Measurements from ENCODE around the gene CAPRIN1. TPM values are rescaled to one million over a fixed set of nuclear protein-coding genes. Genes with fewer than 3 reads are reported as not detected.

Gene CAPRIN1
- total RNA-seq, 1 experiment from 2014 or later, result 224 TPM

- Histone ChIP-seq H3K4me1 (ENCODE audit: insufficient read depth, low read length) (no peaks in the 10 kb centered on the region), H3K27me3 (ENCODE audit: low read length) (no peaks in the 10 kb centered on the region), H3K9ac (ENCODE audit: low read length) (no peak overlapping the region), H4K20me1 (ENCODE audit: low read length) (no peaks in the 10 kb centered on the region), H3K9me2 (replicated peaks; ENCODE audit: low read length) (no peaks in the 10 kb centered on the region), H3K4me3 (ENCODE audit: low read length) (no peak overlapping the region), H3K79me2 (ENCODE audit: low read length) (no peaks in the 10 kb centered on the region), H3K4me2 (ENCODE audit: low read length) (no peak overlapping the region), H3F3A (ENCODE audit: low read length, unreplicated experiment) (no peaks in the 10 kb centered on the region), H3K9me3 (ENCODE audit: low read length) (no peaks in the 10 kb centered on the region), H2AFZ (ENCODE audit: low read length) (no peak overlapping the region), H3K27ac (ENCODE audit: low read length) (no peak overlapping the region), H3K36me3 (ENCODE audit: low read depth, low read length) (no peaks in the 10 kb centered on the region)
- ChIA-PET POLR2A (ENCODE audit: unreplicated experiment) (interaction anchor here (0.5 kb wide), 1 partner anchor 30 kb away, joined by 4 read pairs; no protein-coding TSS in a partner anchor), CTCF (no interaction called here)
- intact Hi-C loops (cut with micrococcal nuclease), result no loop called here
- DNase-seq (no peak), ATAC-seq (no peak)
- BruUV-seq (replicated peaks), result no TSS peak
- no peak for TF ChIP-seq EZH2phosphoT487 (IDR thresholded peaks at IDR 0.05; ENCODE audit: borderline replicate concordance, low read length)
- TF ChIP-seq EZH2 (IDR thresholded peaks at IDR 0.05; ENCODE audit: low read length, unreplicated experiment), result no peak
- TF ChIP-seq CTCF (conservative IDR thresholded peaks at IDR 0.05; ENCODE audit: low read depth, low read length), result no peak
Observed at GRCh38 chr11:34027516-34028408, 23.8 kb upstream of the CAPRIN1 start.

- H3K4me1 ChIP-seq (ENCODE audit: insufficient read depth, low read length), result no peaks in the 10 kb centered on the region
- intact Hi-C loops (cut with micrococcal nuclease), result no loop called here
- no peaks in the 10 kb centered on the region for H3F3A ChIP-seq (ENCODE audit: low read length, unreplicated experiment)
- no peaks in the 10 kb centered on the region for H3K36me3 ChIP-seq (ENCODE audit: low read depth, low read length)
- no peaks in the 10 kb centered on the region for H4K20me1 ChIP-seq (ENCODE audit: low read length)
- H3K4me3 ChIP-seq (ENCODE audit: low read length), result no peak overlapping the region
- ChIA-PET CTCF (no interaction called here), POLR2A (ENCODE audit: unreplicated experiment) (interaction anchor here (0.5 kb wide), 1 partner anchor 30 kb away, joined by 4 read pairs; no protein-coding TSS in a partner anchor)
- TF ChIP-seq EZH2phosphoT487 (IDR thresholded peaks at IDR 0.05; ENCODE audit: borderline replicate concordance, low read length) (no peak), EZH2 (IDR thresholded peaks at IDR 0.05; ENCODE audit: low read length, unreplicated experiment) (no peak), CTCF (conservative IDR thresholded peaks at IDR 0.05; ENCODE audit: low read depth, low read length) (no peak)
- no peak overlapping the region for H2AFZ ChIP-seq (ENCODE audit: low read length)
- no peak for DNase-seq
- BruUV-seq (replicated peaks), result no TSS peak
- H3K27ac ChIP-seq (ENCODE audit: low read length), result no peak overlapping the region
- no peak overlapping the region for H3K4me2 ChIP-seq (ENCODE audit: low read length)
- no peaks in the 10 kb centered on the region for H3K9me2 ChIP-seq (replicated peaks; ENCODE audit: low read length)
- H3K9me3 ChIP-seq (ENCODE audit: low read length), result no peaks in the 10 kb centered on the region
- ATAC-seq, result no peak
- H3K27me3 ChIP-seq (ENCODE audit: low read length), result no peaks in the 10 kb centered on the region
- H3K9ac ChIP-seq (ENCODE audit: low read length), result no peak overlapping the region
- no peaks in the 10 kb centered on the region for H3K79me2 ChIP-seq (ENCODE audit: low read length)
Observed at GRCh38 chr11:34028425-34028824, 23.1 kb upstream of the CAPRIN1 start.

DNA sequence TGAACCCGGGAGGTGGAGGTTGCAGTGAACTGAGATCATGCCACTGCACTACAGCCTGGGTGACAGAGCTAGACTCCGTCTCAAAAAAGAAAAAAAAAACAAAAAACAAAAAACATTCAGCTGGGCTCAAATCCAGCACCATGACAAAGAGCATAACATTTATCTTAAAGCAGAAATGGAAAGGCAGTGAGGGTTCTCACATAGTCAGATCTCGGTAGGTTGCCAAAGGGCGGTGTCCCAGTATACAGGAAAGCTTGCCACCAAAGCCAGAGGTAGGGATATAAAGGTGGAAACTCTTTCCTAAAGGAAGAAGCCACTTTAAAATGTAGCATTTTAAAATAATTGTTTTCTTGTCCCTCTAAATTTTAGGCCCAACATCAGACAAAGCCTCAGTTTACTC lies 22.4 kb upstream of the CAPRIN1 start:
- H3K79me2 ChIP-seq (ENCODE audit: low read length), result no peaks in the 10 kb centered on the region
- no peak overlapping the region for H3K27ac ChIP-seq (ENCODE audit: low read length)
- H4K20me1 ChIP-seq (ENCODE audit: low read length), result no peaks in the 10 kb centered on the region
- POLR2A ChIA-PET (ENCODE audit: unreplicated experiment), result interaction anchor here (0.6 kb wide), 1 partner anchor 87 kb away, joined by 5 read pairs; no protein-coding TSS in a partner anchor
- intact Hi-C loops (cut with micrococcal nuclease), result no loop called here
- CTCF ChIA-PET, result no interaction called here
- H3K36me3 ChIP-seq (ENCODE audit: low read depth, low read length), result no peaks in the 10 kb centered on the region
- DNase-seq (no peak), ATAC-seq (no peak)
- H2AFZ ChIP-seq (ENCODE audit: low read length), result no peak overlapping the region
- H3K9me2 ChIP-seq (replicated peaks; ENCODE audit: low read length), result no peaks in the 10 kb centered on the region
- H3K4me3 ChIP-seq (ENCODE audit: low read length), result no peak overlapping the region
- no peaks in the 10 kb centered on the region for H3K9me3 ChIP-seq (ENCODE audit: low read length)
- TF ChIP-seq EZH2 (IDR thresholded peaks at IDR 0.05; ENCODE audit: low read length, unreplicated experiment) (no peak), EZH2phosphoT487 (IDR thresholded peaks at IDR 0.05; ENCODE audit: borderline replicate concordance, low read length) (no peak), CTCF (conservative IDR thresholded peaks at IDR 0.05; ENCODE audit: low read depth, low read length) (no peak)
- H3K9ac ChIP-seq (ENCODE audit: low read length), result no peak overlapping the region
- no peak overlapping the region for H3K4me2 ChIP-seq (ENCODE audit: low read length)
- no TSS peak for BruUV-seq (replicated peaks)
- no peaks in the 10 kb centered on the region for H3K27me3 ChIP-seq (ENCODE audit: low read length)
- no peaks in the 10 kb centered on the region for H3K4me1 ChIP-seq (ENCODE audit: insufficient read depth, low read length)
- no peaks in the 10 kb centered on the region for H3F3A ChIP-seq (ENCODE audit: low read length, unreplicated experiment)
